ENCODE results near the gene KIF3B. TPM values are rescaled to one million over a fixed set of nuclear protein-coding genes. Genes with fewer than 3 reads are reported as not detected.
"Not testable (repeated sequence)": the region's sequence is repeated elsewhere in the genome, so short reads cannot be mapped to it uniquely, and the experiment has no call there.

KIF3B gene
- total RNA-seq, 1 experiment from 2014 or later: 31.5 TPM

GRCh38 chr20:32288225-32288849 lies 10.9 kb downstream of the KIF3B start (continued):
- TF ChIP-seq REST (IDR thresholded peaks at IDR 0.05; ENCODE audit: low read depth) (no peak), YY1 (IDR thresholded peaks at IDR 0.05; ENCODE audit: extremely low read depth, insufficient replicate concordance, low read depth, low read length) (no peak), FOSL1 (IDR thresholded peaks at IDR 0.05; ENCODE audit: low read depth) (no peak), SIN3A (IDR thresholded peaks at IDR 0.05; ENCODE audit: low read depth) (no peak), POLR2A (IDR thresholded peaks at IDR 0.05; ENCODE audit: borderline replicate concordance, extremely low read depth, insufficient read depth, insufficient read length) (no peak), MAX (IDR thresholded peaks at IDR 0.05) (no peak), CEBPB (IDR thresholded peaks at IDR 0.05; ENCODE audit: low read depth) (no peak), EZH2 (IDR thresholded peaks at IDR 0.05) (no peak), EGR1 (IDR thresholded peaks at IDR 0.05; ENCODE audit: low read depth) (no peak), SRF (IDR thresholded peaks at IDR 0.05; ENCODE audit: low read depth) (no peak), RAD21 (IDR thresholded peaks at IDR 0.05; ENCODE audit: low read depth) (no peak)
- TF ChIP-seq, protein P1, sequence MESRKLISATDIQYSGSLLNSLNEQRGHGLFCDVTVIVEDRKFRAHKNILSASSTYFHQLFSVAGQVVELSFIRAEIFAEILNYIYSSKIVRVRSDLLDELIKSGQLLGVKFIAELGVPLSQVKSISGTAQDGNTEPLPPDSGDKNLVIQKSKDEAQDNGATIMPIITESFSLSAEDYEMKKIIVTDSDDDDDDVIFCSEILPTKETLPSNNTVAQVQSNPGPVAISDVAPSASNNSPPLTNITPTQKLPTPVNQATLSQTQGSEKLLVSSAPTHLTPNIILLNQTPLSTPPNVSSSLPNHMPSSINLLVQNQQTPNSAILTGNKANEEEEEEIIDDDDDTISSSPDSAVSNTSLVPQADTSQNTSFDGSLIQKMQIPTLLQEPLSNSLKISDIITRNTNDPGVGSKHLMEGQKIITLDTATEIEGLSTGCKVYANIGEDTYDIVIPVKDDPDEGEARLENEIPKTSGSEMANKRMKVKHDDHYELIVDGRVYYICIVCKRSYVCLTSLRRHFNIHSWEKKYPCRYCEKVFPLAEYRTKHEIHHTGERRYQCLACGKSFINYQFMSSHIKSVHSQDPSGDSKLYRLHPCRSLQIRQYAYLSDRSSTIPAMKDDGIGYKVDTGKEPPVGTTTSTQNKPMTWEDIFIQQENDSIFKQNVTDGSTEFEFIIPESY (IDR thresholded peaks at IDR 0.05; ENCODE audit: extremely low read depth, insufficient replicate concordance, low read length): no peak

GRCh38 chr20:32289299-32289660 lies 11.8 kb downstream of the KIF3B start:
- H3K36me3 ChIP-seq (ENCODE audit: control insufficient read depth in 1 of 2, insufficient read depth in 2 of 2, low read length in 2 of 2); H3K9ac ChIP-seq (ENCODE audit: low read length); ATAC-seq; H3K9me3 ChIP-seq (ENCODE audit: control insufficient read depth in 1 of 2, insufficient read depth in 1 of 2, low read depth in 1 of 2, low read length in 2 of 2); H3K27ac ChIP-seq (ENCODE audit: low read depth, low read length); H3K9me2 ChIP-seq (ENCODE audit: insufficient read depth); RAD21 ChIA-PET (ENCODE audit: low non-redundant PET in 1 of 2, low total read pairs in 2 of 2, uncharacterized antibody in 2 of 2, unreplicated experiment in 2 of 2); H4K20me1 ChIP-seq (ENCODE audit: insufficient read depth); H3K4me1 ChIP-seq (ENCODE audit: control insufficient read depth in 1 of 2, insufficient read depth in 2 of 2, low read length in 2 of 2); H3K27me3 ChIP-seq (ENCODE audit: insufficient read depth, low read length); H3K4me3 ChIP-seq (replicated peaks in 1 of 2; ENCODE audit: low read depth in 1 of 2, low read length in 2 of 2); CTCF ChIA-PET; POLR2A ChIA-PET; H2AFZ ChIP-seq (ENCODE audit: low read depth, low read length, poor library complexity, severe bottlenecking); H3K4me2 ChIP-seq (ENCODE audit: low read length); DNase-seq (ENCODE audit: low read depth, low spot score); intact Hi-C loops (cut with micrococcal nuclease); BruUV-seq (replicated peaks): not testable (repeated sequence)
- peaks cover 16% of the 10 kb centered on the region for H3K79me2 ChIP-seq (ENCODE audit: insufficient read depth, low read length)

Measured in HCT116 (cell line).